Esophagus (tissue), 2 donors: ENCODE data around the gene DUXA. TPM values are rescaled to one million over a fixed set of nuclear protein-coding genes. Genes with fewer than 3 reads are reported as not detected.

Experiments used
- H3K27ac ChIP-seq, 2 donors: one replicate each; pipeline ENCODE4 v1.5.1; 2013; ENCODE audit warnings: low read depth in 2 of 2, mild to moderate bottlenecking in 2 of 2, inconsistent platforms in 1 of 2, low read length in 1 of 2, moderate library complexity in 1 of 2
- H3K27me3 ChIP-seq, 2 donors: one replicate each; pipeline ENCODE4 v1.6.1; 2013; ENCODE audit warnings: low read length in 2 of 2, control low read depth in 1 of 2, mild to moderate bottlenecking in 1 of 2; ENCODE audit not compliant: insufficient read depth in 2 of 2, control insufficient read depth in 1 of 2
- H3K36me3 ChIP-seq, 2 donors: one replicate each; pipeline ENCODE4 v1.6.1; 2013; ENCODE audit warnings: low read length in 1 of 2; ENCODE audit not compliant: control insufficient read depth in 2 of 2, insufficient read depth in 2 of 2
- H3K4me1 ChIP-seq, 2 donors: one replicate each; pipeline ENCODE4 v1.6.1; 2013; ENCODE audit warnings: low read length in 1 of 2; ENCODE audit not compliant: control insufficient read depth in 2 of 2, insufficient read depth in 2 of 2
- H3K4me3 ChIP-seq, 2 donors: one replicate each; pipeline ENCODE4 v1.5.1; 2013; ENCODE audit warnings: low read length in 2 of 2, mild to moderate bottlenecking in 2 of 2, low read depth in 1 of 2, moderate library complexity in 1 of 2
- H3K9me3 ChIP-seq, 2 donors: one replicate each; pipeline ENCODE4 v1.6.1; 2013; ENCODE audit warnings: mild to moderate bottlenecking in 2 of 2, low read depth in 1 of 2, low read length in 1 of 2, moderate library complexity in 1 of 2; ENCODE audit not compliant: control insufficient read depth in 2 of 2, insufficient read depth in 1 of 2
- WGBS, 2 donors: extraction: QIAGEN DNeasy Blood & Tissue Kit; methylation state at CpG; one replicate each; pipeline ENCODE4 v1.1.7; 2013; 5-methylcytosine and 5-hydroxymethylcytosine counted together
- polyA plus RNA-seq, 2 donors: library from polyadenylated mRNA; stranded (reverse); fragments of 200-250 nt; gene quantifications; one replicate each; pipeline ENCODE4 v1.2.3, GENCODE V29; 2013
- donor health status: healthy with polysubstance abuse.
- donor health status: Bipolar disorder and iron deficiency.

The DUXA gene
- polyA plus RNA-seq, 2 donors, result not detected

DNA sequence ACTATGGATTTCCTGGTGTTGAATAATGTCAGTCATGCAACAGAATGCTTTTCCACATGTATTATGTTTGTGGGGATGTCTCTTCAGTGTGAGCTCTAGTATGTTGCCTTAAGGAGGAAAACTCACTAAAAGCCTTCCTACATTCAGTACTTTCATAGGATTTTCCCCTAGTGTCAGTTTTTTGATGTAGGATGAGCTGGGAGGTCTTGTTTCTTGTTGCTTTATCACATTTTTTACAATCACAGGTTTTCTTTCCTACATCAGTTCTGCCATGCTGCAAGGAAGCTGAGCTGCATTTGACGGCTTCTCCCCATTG is 56.0 kb downstream of the DUXA start:
- H3K27ac ChIP-seq, result no peak overlapping the region
- no peaks in the 10 kb centered on the region for H3K4me1 ChIP-seq
- WGBS, 2 donors, result 96% methylated on average over 1 of the region's 1 CpG
- H3K4me3 ChIP-seq, result no peak overlapping the region
- H3K9me3 ChIP-seq, result peaks cover 4 to 14% of the 10 kb centered on the region in 2 donors
- H3K27me3 ChIP-seq, result peaks cover 0 to under 1% of the 10 kb centered on the region in 2 donors
- H3K36me3 ChIP-seq, result no peaks in the 10 kb centered on the region

GRCh38 chr19:57110592-57111328 is 56.5 kb downstream of the DUXA start:
- Histone ChIP-seq H3K27ac (no peak overlapping the region), H3K4me3 (no peak overlapping the region), H3K36me3 (no peaks in the 10 kb centered on the region), H3K4me1 (no peaks in the 10 kb centered on the region), H3K9me3 (peaks cover 4 to 17% of the 10 kb centered on the region in 2 donors), H3K27me3 (peaks cover 0 to 4% of the 10 kb centered on the region in 2 donors)
- 89% methylated on average over 9 of the region's 9 CpGs for WGBS, 2 donors

GRCh38 chr19:57106722-57107235 is 60.5 kb downstream of the DUXA start:
- H3K4me1 ChIP-seq, result no peaks in the 10 kb centered on the region
- no peaks in the 10 kb centered on the region for H3K36me3 ChIP-seq
- no peak overlapping the region for H3K27ac ChIP-seq
- H3K9me3 ChIP-seq, result peaks cover 4 to 15% of the 10 kb centered on the region in 2 donors
- no peak overlapping the region for H3K4me3 ChIP-seq
- peaks cover 0 to 4% of the 10 kb centered on the region in 2 donors for H3K27me3 ChIP-seq
- 11 to 12% methylated on average over 33 to 42 of the region's 42 CpGs for WGBS, 2 donors

- no peaks in the 10 kb centered on the region for H3K4me1 ChIP-seq
- H3K36me3 ChIP-seq, result no peaks in the 10 kb centered on the region
- no peak overlapping the region for H3K27ac ChIP-seq
- WGBS, 2 donors, result 14% methylated on average over 46 to 57 of the region's 57 CpGs
- no peak overlapping the region for H3K4me3 ChIP-seq
- H3K27me3 ChIP-seq, result peaks cover 0 to 4% of the 10 kb centered on the region in 2 donors
- peaks cover 4 to 13% of the 10 kb centered on the region in 2 donors for H3K9me3 ChIP-seq
Measured at GRCh38 chr19:57105976-57106721, 61.1 kb downstream of the DUXA start.

Other genes with a start within 250 kb of the DUXA start
- gene USP29, start 47.5 kb downstream of the DUXA start, polyA plus RNA-seq, result not detected
- not detected for gene ZIM3, start 22.3 kb downstream of the DUXA start, polyA plus RNA-seq
- gene ZNF264, start 24.0 kb upstream of the DUXA start, polyA plus RNA-seq, result 1 to 10 TPM; 4.5 to 5.6 TPM
- gene AURKC, start 63.5 kb upstream of the DUXA start, polyA plus RNA-seq, result under 1 TPM; 0.49 to 0.92 TPM
- gene ZNF805, start 73.1 kb upstream of the DUXA start, polyA plus RNA-seq, result under 1 TPM; 0.73 to 0.76 TPM
- gene ZNF460, start 113.0 kb upstream of the DUXA start, polyA plus RNA-seq, result 1 to 10 TPM in 1 of 2 donors, under 1 TPM in 1; 0.75 to 3.8 TPM
- 1 to 10 TPM; 1.4 to 2.6 TPM for gene ZNF543, start 153.0 kb upstream of the DUXA start, polyA plus RNA-seq
- gene ZNF304, start 183.8 kb upstream of the DUXA start, polyA plus RNA-seq, result 1 to 10 TPM; 2.2 to 3.0 TPM
- 10 to 100 TPM; 19.6 to 25.8 TPM for gene TRAPPC2B, start 196.1 kb upstream of the DUXA start, polyA plus RNA-seq
- 1 to 10 TPM; 1.3 to 2.7 TPM for gene ZNF547, start 196.1 kb upstream of the DUXA start, polyA plus RNA-seq
- 1 to 10 TPM; 4.1 TPM for gene ZNF548, start 222.4 kb upstream of the DUXA start, polyA plus RNA-seq
- gene ZNF17, start 243.7 kb upstream of the DUXA start, polyA plus RNA-seq, result 1 to 10 TPM; 2.2 to 3.2 TPM